Activated CD4-positive, alpha-beta T cell treated with anti-CD3 and anti-CD28 coated beads, Interleukin-2, Interleukin-6, amounts not matched to agents 100 ng/mL and 50 ng/mL, durations not matched to agents 16 hours and 8 hours (primary cell): Measurements from ENCODE around the gene ARID3C.

ENCODE experiments used
- DNase-seq: peaks from one replicate; pipeline ENCODE4 v3.0.0-alpha.2; 2020

Gene ARID3C

GRCh38 chr9:34625186-34625486 is 3.7 kb downstream of the ARID3C start:
- no peak for DNase-seq

- DNase-seq = no peak
These were observed 4.2 kb downstream of the ARID3C start for GRCh38 chr9:34624475-34625185.

GRCh38 chr9:34623374-34624235 is 5.3 kb downstream of the ARID3C start:
- no peak for DNase-seq

GRCh38 chr9:34620061-34620994 is 8.5 kb downstream of the ARID3C start, which contains the start of gene DCTN3:
Gene DCTN3, minus strand, starts transcription at chr9:34620495. Its CDS starts 31 bp downstream, at chr9:34620464.
- DNase-seq = peak; percentile 96

- DNase-seq = no peak
These were observed 13.7 kb downstream of the ARID3C start for GRCh38 chr9:34615132-34615531.

GRCh38 chr9:34612788-34613390 is 16.0 kb downstream of the ARID3C start:
- peak; percentile 87 for DNase-seq

- DNase-seq = peak; percentile 90
These were observed 16.8 kb downstream of the ARID3C start, which contains the start of gene RPP25L for GRCh38 chr9:34611811-34612787. Gene RPP25L, minus strand, starts transcription at chr9:34612097. Its CDS starts 801 bp downstream, at chr9:34611296.

GRCh38 chr9:34611251-34611810 is 17.5 kb downstream of the ARID3C start:
- no peak for DNase-seq

GRCh38 chr9:34610434-34611206 is 18.2 kb downstream of the ARID3C start:
- DNase-seq = no peak

- no peak for DNase-seq
These were observed 21.5 kb downstream of the ARID3C start for GRCh38 chr9:34607331-34607730.

- DNase-seq = no peak
These were observed 22.0 kb downstream of the ARID3C start for GRCh38 chr9:34606905-34607304.

GRCh38 chr9:34606190-34606589 is 22.7 kb downstream of the ARID3C start:
- DNase-seq = no peak

GRCh38 chr9:34603610-34604231 is 25.1 kb downstream of the ARID3C start:
- peak; percentile 87 for DNase-seq

- no peak for DNase-seq
These were observed 26.8 kb downstream of the ARID3C start for GRCh38 chr9:34601937-34602573.

GRCh38 chr9:34600908-34601307 is 28.0 kb downstream of the ARID3C start:
- no peak for DNase-seq

- DNase-seq = no peak
These were observed 29.3 kb downstream of the ARID3C start for GRCh38 chr9:34599546-34599945.

- no peak for DNase-seq
These were observed 34.7 kb downstream of the ARID3C start for GRCh38 chr9:34594177-34594576.

- DNase-seq = no peak
These were observed 35.8 kb downstream of the ARID3C start for GRCh38 chr9:34592895-34593601.
